ENCODE results near the gene PIK3C2A. TPM values are rescaled to one million over a fixed set of nuclear protein-coding genes. Genes with fewer than 3 reads are reported as not detected.
A peak's percentile ranks its signal among the peaks of the same experiment; 100 is the strongest.

The PIK3C2A gene
- total RNA-seq, 1 donor from 2014 or later: 48.3 TPM

DNA sequence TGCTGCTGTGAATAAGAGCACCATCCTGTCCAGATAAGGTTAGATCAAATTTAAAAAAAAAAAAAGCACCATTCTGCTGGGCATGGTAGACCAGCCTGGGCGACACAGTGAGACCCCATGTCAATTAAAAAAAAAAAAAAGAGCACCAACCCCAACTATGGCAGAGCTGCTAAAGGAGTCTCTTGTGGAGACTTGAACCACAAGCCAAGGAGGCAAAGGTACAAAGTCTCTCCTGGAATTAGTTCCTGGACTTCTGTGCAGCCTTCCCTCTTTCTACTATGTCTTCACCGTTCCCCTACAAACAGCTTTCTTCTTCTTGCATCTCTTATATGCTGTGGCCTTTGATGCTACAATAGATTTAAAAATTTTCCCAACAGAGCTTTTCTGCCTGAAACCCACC lies 1.3 kb downstream of the PIK3C2A start:
- H3K27me3 ChIP-seq (ENCODE audit: control insufficient read depth, insufficient read depth, low read length): no peaks in the 10 kb centered on the region
- H3K4me3 ChIP-seq (ENCODE audit: low read depth, low read length): peak overlapping the region; percentile 69
- no peak for DNase-seq (ENCODE audit: low read depth)
- TF ChIP-seq, protein P1, sequence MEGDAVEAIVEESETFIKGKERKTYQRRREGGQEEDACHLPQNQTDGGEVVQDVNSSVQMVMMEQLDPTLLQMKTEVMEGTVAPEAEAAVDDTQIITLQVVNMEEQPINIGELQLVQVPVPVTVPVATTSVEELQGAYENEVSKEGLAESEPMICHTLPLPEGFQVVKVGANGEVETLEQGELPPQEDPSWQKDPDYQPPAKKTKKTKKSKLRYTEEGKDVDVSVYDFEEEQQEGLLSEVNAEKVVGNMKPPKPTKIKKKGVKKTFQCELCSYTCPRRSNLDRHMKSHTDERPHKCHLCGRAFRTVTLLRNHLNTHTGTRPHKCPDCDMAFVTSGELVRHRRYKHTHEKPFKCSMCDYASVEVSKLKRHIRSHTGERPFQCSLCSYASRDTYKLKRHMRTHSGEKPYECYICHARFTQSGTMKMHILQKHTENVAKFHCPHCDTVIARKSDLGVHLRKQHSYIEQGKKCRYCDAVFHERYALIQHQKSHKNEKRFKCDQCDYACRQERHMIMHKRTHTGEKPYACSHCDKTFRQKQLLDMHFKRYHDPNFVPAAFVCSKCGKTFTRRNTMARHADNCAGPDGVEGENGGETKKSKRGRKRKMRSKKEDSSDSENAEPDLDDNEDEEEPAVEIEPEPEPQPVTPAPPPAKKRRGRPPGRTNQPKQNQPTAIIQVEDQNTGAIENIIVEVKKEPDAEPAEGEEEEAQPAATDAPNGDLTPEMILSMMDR (IDR thresholded peaks at IDR 0.05; ENCODE audit: insufficient read depth, low read length, poor library complexity, severe bottlenecking): no peak
- H3K36me3 ChIP-seq (ENCODE audit: control insufficient read depth, insufficient read depth, low read length): no peaks in the 10 kb centered on the region

DNA sequence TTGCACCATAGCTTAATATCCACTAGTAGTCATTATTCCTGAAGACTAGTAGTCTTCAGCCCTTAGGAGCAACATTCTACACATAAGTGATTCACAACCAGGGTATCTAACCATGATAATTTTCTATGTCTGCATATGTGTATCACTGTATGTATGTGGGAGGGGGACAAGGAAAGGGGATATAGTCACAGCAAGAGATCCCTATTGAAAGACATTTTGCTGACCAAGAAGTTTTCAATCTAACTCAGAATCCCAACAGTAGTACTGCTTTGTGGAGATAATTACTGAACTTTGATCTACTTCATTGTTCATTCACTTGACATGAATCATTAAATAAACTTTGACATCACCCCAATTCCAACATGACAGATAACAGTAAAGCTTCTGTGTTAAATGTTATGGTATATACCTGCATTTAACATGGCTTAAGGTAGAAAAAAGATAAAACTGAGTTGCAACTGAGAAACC lies 10.3 kb downstream of the PIK3C2A start:
- no peak for DNase-seq (ENCODE audit: low read depth)
- TF ChIP-seq, protein P1 (IDR thresholded peaks at IDR 0.05; ENCODE audit: insufficient read depth, low read length, poor library complexity, severe bottlenecking): peak; percentile 1

DNA sequence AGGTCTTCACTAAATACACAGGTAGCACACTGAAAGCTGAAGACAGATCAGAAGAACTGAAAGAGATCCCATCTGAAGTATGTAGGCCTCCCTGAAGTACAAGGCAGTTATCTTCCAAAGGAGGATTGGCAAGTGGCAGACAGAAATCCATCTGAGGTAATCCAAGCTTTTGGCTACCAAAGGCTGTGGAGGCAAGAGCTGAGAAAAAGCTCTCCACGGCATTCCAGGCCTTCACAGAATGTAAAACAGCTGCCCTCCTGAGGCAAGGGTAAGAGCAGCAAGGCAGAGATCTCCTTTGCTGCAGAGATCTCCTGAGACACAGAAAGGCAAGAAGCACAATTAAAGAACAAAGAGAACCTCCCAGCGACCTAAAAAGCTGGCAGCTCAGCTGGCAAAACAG lies 19.1 kb downstream of the PIK3C2A start:
- TF ChIP-seq, protein P1 (IDR thresholded peaks at IDR 0.05; ENCODE audit: insufficient read depth, low read length, poor library complexity, severe bottlenecking): no peak
- Histone ChIP-seq H3K27me3 (ENCODE audit: control insufficient read depth, insufficient read depth, low read length) (no peaks in the 10 kb centered on the region), H3K4me3 (ENCODE audit: low read depth, low read length) (no peak overlapping the region), H3K36me3 (ENCODE audit: control insufficient read depth, insufficient read depth, low read length) (peaks cover 1% of the 10 kb centered on the region)
- DNase-seq (ENCODE audit: low read depth): no peak

More for the DNA sequence above, 10.3 kb downstream of the PIK3C2A start:
- Histone ChIP-seq H3K27me3 (ENCODE audit: control insufficient read depth, insufficient read depth, low read length) (no peaks in the 10 kb centered on the region), H3K36me3 (ENCODE audit: control insufficient read depth, insufficient read depth, low read length) (peaks cover 1% of the 10 kb centered on the region), H3K4me3 (ENCODE audit: low read depth, low read length) (no peak overlapping the region)

DNA sequence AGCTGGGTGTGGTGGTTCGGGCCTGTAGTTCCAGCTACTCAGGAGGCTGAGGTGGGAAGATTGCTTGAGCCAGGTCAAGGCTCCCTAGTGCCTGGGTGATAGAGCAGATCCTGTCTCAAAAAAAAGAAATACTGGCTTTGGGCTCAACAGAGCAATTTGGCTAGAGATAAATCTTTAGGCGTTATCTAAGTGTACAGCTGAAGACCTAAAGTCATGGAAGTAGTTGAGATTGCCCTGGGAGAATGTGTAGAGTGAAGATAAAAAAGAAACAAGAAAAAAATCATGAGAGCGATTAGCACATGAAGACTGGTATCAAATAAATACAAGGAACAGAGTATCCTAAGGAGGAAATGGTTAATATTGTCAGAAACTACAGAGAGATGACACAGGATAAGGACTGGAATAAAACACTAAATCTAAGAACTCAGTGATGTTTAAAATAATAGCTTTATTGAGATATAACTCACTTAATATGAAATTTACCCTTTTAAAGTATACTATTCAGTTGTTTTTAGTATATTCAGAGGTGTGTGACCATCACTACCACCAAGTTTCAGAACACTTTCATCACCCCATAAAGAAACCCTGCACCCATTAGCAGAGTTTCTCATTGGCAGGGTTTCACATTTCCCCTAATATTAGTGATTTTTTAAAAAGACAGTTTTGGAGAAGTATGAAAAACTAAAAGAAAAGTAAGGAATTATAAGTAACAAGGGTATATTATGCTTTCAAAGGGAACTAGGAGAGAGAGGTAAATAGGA lies 20.7 kb downstream of the PIK3C2A start:
- H3K4me3 ChIP-seq (ENCODE audit: low read depth, low read length): no peak overlapping the region
- H3K36me3 ChIP-seq (ENCODE audit: control insufficient read depth, insufficient read depth, low read length): peaks cover 1% of the 10 kb centered on the region
- TF ChIP-seq, protein P1 (IDR thresholded peaks at IDR 0.05; ENCODE audit: insufficient read depth, low read length, poor library complexity, severe bottlenecking): no peak
- no peak for DNase-seq (ENCODE audit: low read depth)
- H3K27me3 ChIP-seq (ENCODE audit: control insufficient read depth, insufficient read depth, low read length): no peaks in the 10 kb centered on the region

DNA sequence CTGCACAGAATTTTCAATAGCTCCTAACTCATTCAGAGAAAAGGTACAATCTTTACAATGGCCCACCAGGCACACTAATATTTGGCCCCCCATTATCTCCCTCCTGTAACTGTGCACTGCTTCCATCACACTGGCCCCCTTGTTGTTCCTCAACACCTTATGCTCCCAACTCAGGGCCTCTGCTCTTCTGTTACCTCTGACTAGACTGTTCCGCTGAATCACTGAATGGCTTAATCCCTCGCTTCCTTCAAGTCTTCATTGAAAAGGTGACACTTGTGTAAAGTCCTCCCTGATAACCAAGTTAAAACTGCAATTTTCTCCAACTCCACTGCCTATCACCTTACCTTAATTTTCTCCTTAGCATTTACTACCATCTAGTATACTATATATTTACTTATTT lies 21.8 kb downstream of the PIK3C2A start:
- TF ChIP-seq, protein P1 (IDR thresholded peaks at IDR 0.05; ENCODE audit: insufficient read depth, low read length, poor library complexity, severe bottlenecking): no peak
- DNase-seq (ENCODE audit: low read depth): no peak
- no peaks in the 10 kb centered on the region for H3K27me3 ChIP-seq (ENCODE audit: control insufficient read depth, insufficient read depth, low read length)
- no peaks in the 10 kb centered on the region for H3K36me3 ChIP-seq (ENCODE audit: control insufficient read depth, insufficient read depth, low read length)
- H3K4me3 ChIP-seq (ENCODE audit: low read depth, low read length): no peak overlapping the region

Measured in kidney epithelial cell (primary cell).